Stomach (tissue), 9 donors: ENCODE data around the gene ARHGEF12. TPM values are rescaled to one million over a fixed set of nuclear protein-coding genes. Genes with fewer than 3 reads are reported as not detected.
A peak's percentile ranks its signal among the peaks of the same experiment; 100 is the strongest.

ENCODE experiments used
- DNase-seq, 2 donors: peaks; one replicate each; pipeline versions ENCODE4 v3.0.0 to v3.0.0-alpha.2; 2013 to 2019
- H3K27ac ChIP-seq, 5 donors: fragments of 200-600 bp in 4 of 5; sonication (generic) in 4 of 5; one replicate each; pipeline ENCODE4 v1.5.1; 2013 to 2019; ENCODE audit warnings: mild to moderate bottlenecking in 1 of 5, moderate library complexity in 1 of 5
- H3K27me3 ChIP-seq, 3 donors: fragments of 200-600 bp; sonication (generic); one replicate each; pipeline ENCODE4 v1.5.1; 2017 to 2019; ENCODE audit warnings: mixed run types in 1 of 3
- H3K36me3 ChIP-seq, 4 donors: fragments of 200-600 bp; sonication (generic); 1 replicate in 3 of 4; 2 replicates in 1 of 4; pipeline ENCODE4 v1.5.1; 2016 to 2019
- H3K4me1 ChIP-seq, 4 donors: fragments of 200-600 bp; sonication (generic); one replicate each; pipeline ENCODE4 v1.5.1; 2016 to 2019
- H3K4me3 ChIP-seq, 4 donors: fragments of 200-600 bp; sonication (generic) in 3 of 4; one replicate each; pipeline ENCODE4 v1.5.1; 2016 to 2019; ENCODE audit warnings: mild to moderate bottlenecking in 1 of 4
- H3K9me3 ChIP-seq, 4 donors: fragments of 200-600 bp; sonication (generic); one replicate each; pipeline ENCODE4 v1.5.1; 2016 to 2019
- CTCF ChIP-seq, 7 experiments: fragments of 450-650 bp in 4 of 7; fragments of 200-600 bp in 3 of 7; sonication (generic) in 3 of 7; IDR thresholded peaks; one replicate each; pipeline ENCODE4 v1.5.1; 2016 to 2019; ENCODE audit warnings: antibody characterized with exemption in 7 of 7, control low read depth in 2 of 7, mild to moderate bottlenecking in 1 of 7
- EP300 ChIP-seq: sonication (generic); formaldehyde crosslinking; IDR thresholded peaks from one replicate; pipeline ENCODE4 v1.6.1; 2017; ENCODE audit warnings: antibody characterized with exemption
- POLR2A ChIP-seq, 4 donors: fragments of 450-650 bp; IDR thresholded peaks; one replicate each; pipeline ENCODE4 v1.6.1; 2016; ENCODE audit warnings: antibody characterized with exemption in 4 of 4, control low read depth in 2 of 4, mild to moderate bottlenecking in 1 of 4, moderate library complexity in 1 of 4
- POLR2AphosphoS5 ChIP-seq, 3 donors: sonication (generic); formaldehyde crosslinking; IDR thresholded peaks; one replicate each; pipeline ENCODE4 v1.6.1; 2016; ENCODE audit warnings: antibody characterized with exemption in 3 of 3
- WGBS, 5 donors: extraction: QIAGEN DNeasy Blood & Tissue Kit in 3 of 5; methylation state at CpG; one replicate each; pipeline versions ENCODE4 v1.1.5 to v1.1.7; 2013 to 2018; 5-methylcytosine and 5-hydroxymethylcytosine counted together
- intact Hi-C: fragments of 100-400 bp; cut with DNase I; formaldehyde crosslinking; loops from one replicate; pipeline ENCODE4 v1.15.1; 2023; ENCODE audit warnings: low total_unique reads
- polyA plus RNA-seq, 3 donors: library from polyadenylated mRNA; stranded (reverse); fragments of 200-250 nt; gene quantifications; one replicate each; pipeline ENCODE4 v1.2.3, GENCODE V29; 2013
- total RNA-seq, 5 donors: library from RNA; depleted of rRNA; stranded (reverse); fragments of >200 nt; gene quantifications; one replicate each; pipeline versions ENCODE4 v1.1.0 to v1.2.3, GENCODE V29; 2014 to 2016
- donor health status: healthy with polysubstance abuse.
- donor health status: Bipolar disorder and iron deficiency.
- donor health status: healthy.

The ARHGEF12 gene
- total and polyA plus RNA-seq, 8 donors, result 11.5 to 186 (median 43.5) TPM

GRCh38 chr11:120430146-120430545, 93.9 kb downstream of the ARHGEF12 start:
- no peak for DNase-seq
- H3K36me3 ChIP-seq, result peaks cover 0 to 34% (median 25%) of the 10 kb centered on the region in 4 donors
- peaks cover 9 to 27% (median 19%) of the 10 kb centered on the region in 4 donors for H3K4me1 ChIP-seq
- H3K9me3 ChIP-seq, result no peaks in the 10 kb centered on the region
- no peaks in the 10 kb centered on the region for H3K27me3 ChIP-seq
- intact Hi-C loops, result no loop called here
- no peak overlapping the region for H3K27ac ChIP-seq
- TF ChIP-seq EP300 (no peak), POLR2AphosphoS5 (IDR thresholded peaks at IDR 0.05) (no peak), POLR2A (IDR thresholded peaks at IDR 0.05) (no peak), CTCF (IDR thresholded peaks at IDR 0.05) (no peak)
- H3K4me3 ChIP-seq, result no peak overlapping the region

DNA sequence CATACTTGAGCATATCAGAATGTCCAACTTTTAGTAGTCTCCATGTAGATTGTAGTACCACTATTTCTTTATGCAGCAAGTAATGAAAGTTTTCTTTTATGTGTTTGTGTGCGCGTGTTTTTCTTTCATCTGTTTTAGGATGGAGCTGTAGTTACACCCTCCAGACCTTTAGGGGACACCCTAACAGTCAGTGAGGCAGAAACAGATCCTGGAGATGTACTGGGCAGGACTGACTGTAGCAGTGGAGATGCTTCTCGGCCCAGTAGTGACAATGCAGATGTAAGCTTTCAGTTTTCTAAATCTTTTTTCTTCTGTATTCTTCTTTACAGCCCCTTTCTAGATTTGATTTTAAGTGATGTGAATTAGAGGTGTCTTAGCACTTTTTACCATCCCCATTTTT, 95.4 kb downstream of the ARHGEF12 start:
- peaks cover 0 to 36% (median 31%) of the 10 kb centered on the region in 4 donors for H3K36me3 ChIP-seq
- intact Hi-C loops, result no loop called here

GRCh38 chr11:120432056-120433018, 96.1 kb downstream of the ARHGEF12 start:
- TF ChIP-seq POLR2AphosphoS5 (IDR thresholded peaks at IDR 0.05) (peak in 2 of 3 donors; percentile 47 to 86), EP300 (no peak)
- Histone ChIP-seq H3K36me3 (peaks cover 2 to 37% (median 30%) of the 10 kb centered on the region in 4 donors), H3K27me3 (no peaks in the 10 kb centered on the region), H3K9me3 (no peaks in the 10 kb centered on the region), H3K4me3 (no peak overlapping the region), H3K4me1 (peaks cover 9 to 24% (median 19%) of the 10 kb centered on the region in 4 donors), H3K27ac (peak overlapping the region in 4 of 5 donors; percentile 55 to 75 (median 68))
- intact Hi-C loops, result no loop called here
- peak in 1 of 2 donors; percentile 80 for DNase-seq
- WGBS, 5 donors, result 20 to 27% (median 24%) methylated on average over 4 of the region's 4 CpGs

More for the DNA sequence above, 95.4 kb downstream of the ARHGEF12 start:
- TF ChIP-seq CTCF (IDR thresholded peaks at IDR 0.05), result peak in 1 of 7 experiments; percentile 18
- TF ChIP-seq POLR2AphosphoS5 (IDR thresholded peaks at IDR 0.05), result no peak
- 64 to 90% (median 81%) methylated on average over 3 of the region's 3 CpGs for WGBS, 5 donors
- Histone ChIP-seq H3K4me3 (no peak overlapping the region), H3K4me1 (peaks cover 9 to 24% (median 19%) of the 10 kb centered on the region in 4 donors), H3K9me3 (no peaks in the 10 kb centered on the region), H3K27me3 (no peaks in the 10 kb centered on the region), H3K27ac (peak overlapping the region; percentile 55 to 75 (median 65))
- peak in 1 of 2 donors; percentile 8 for DNase-seq

GRCh38 chr11:120441592-120441991, 105.4 kb downstream of the ARHGEF12 start:
- no peaks in the 10 kb centered on the region for H3K27me3 ChIP-seq
- H3K4me3 ChIP-seq, result no peak overlapping the region
- no peak overlapping the region for H3K27ac ChIP-seq
- no peaks in the 10 kb centered on the region for H3K4me1 ChIP-seq
- WGBS, 5 donors, result 89 to 93% (median 91%) methylated on average over 5 of the region's 5 CpGs
- intact Hi-C loops, result no loop called here
- no peak for TF ChIP-seq EP300
- TF ChIP-seq POLR2A (IDR thresholded peaks at IDR 0.05), result no peak
- no peak for TF ChIP-seq CTCF (IDR thresholded peaks at IDR 0.05)
- TF ChIP-seq POLR2AphosphoS5 (IDR thresholded peaks at IDR 0.05), result no peak
- no peaks in the 10 kb centered on the region for H3K9me3 ChIP-seq
- no peak for DNase-seq
- peaks cover 31 to 95% (median 91%) of the 10 kb centered on the region in 4 donors for H3K36me3 ChIP-seq
